ENCODE results near the gene DAPK3.

GRCh38 chr19:3987619-3988371, 16.9 kb upstream of the DAPK3 start:
- no peak for TF ChIP-seq POLR2A (IDR thresholded peaks at IDR 0.05)
- TF ChIP-seq CTCF (IDR thresholded peaks at IDR 0.05) = peak; percentile 87 to 97 (median 91)

Measured in transverse colon (tissue), 3 donors.